ENCODE results near the gene NOP14.
"Not testable (repeated sequence)": the region's sequence is repeated elsewhere in the genome, so short reads cannot be mapped to it uniquely, and the experiment has no call there.

NOP14 gene

DNA sequence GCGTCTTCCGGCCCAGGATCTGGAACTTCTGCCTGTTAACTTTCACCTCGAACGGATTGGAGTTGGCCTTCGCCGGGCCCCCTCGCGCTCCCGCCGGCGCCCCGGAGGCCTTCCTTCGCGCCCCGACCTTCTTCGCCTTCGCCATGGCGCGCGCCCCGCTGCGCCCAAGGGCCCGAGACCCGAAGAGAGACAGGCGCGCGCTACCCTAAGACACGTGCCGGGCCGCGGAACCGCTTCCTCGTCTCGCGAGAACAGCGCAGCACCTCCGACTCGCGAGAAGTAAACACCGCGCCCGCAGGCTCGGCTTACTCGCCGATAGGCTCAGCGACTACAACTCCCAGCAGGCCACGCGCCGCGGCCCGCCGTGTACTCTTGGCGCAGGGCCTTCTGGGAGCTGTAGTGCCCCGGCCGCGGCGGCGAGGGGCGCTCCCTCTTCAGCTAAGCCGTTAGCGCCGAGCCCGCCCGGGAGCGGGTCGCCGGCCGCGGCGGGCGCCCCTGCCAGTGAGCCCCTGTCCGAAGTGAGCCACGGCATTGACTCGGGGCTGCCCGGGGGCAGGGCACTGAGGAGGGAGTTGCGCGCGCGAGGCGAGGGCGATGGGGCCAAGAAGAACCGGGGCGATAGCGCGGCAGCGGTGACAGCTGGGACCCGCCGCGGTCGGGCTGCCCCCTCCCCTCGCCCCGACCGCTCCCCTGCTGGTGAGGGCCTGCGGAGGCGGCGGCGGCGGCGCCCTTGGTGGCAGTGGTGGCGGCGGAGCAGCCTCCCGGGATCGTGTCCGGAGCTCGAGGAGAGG, at the start of gene NOP14, which contains the start of gene GRK4:
TSS of gene NOP14 (minus strand) at position 232 of the 791 bp plus-strand sequence. CDS start at position 145, 87 bp downstream.
TSS of gene GRK4 (plus strand) at position 397 of the 791 bp plus-strand sequence. CDS start 500 bp downstream, outside the sequence.
- FAIRE-seq = peak; percentile 61

DNA sequence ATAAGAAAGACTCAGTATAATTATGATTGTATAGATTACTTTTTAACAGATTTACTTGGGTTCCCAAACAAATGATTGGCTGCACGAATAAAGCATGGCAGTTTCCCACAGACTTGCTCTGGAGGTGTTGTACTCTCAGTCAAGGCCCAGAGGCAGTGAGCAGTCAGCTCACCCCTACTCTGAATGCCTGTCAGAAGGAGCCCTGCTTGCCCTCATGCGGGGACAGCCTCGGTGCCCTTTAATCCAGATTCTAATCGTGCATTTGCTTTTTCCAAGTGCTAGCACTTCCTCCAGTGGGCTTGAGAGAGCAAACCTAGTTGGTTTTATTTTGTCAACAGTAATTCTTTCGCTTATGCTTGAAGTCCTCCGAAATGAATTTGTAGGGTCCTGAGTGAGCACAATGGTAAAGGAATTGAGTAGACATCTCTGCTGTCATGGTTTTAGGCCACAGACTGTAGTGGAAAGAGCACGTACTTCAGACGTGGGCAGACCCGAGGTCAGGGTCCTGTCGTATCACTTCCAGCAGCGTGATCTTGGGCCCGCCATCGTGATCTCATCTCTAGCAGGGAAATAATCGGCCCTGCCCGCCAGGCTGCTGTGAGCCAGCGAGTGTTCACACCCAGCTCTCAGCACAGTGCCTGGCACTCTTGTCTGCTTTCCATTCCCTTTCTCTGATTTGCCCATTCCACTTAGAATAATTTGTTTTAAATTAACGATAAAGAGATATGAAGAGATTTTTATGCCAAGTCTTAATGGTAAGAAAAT, 48.4 kb upstream of the NOP14 start:
- no peak for FAIRE-seq

DNA sequence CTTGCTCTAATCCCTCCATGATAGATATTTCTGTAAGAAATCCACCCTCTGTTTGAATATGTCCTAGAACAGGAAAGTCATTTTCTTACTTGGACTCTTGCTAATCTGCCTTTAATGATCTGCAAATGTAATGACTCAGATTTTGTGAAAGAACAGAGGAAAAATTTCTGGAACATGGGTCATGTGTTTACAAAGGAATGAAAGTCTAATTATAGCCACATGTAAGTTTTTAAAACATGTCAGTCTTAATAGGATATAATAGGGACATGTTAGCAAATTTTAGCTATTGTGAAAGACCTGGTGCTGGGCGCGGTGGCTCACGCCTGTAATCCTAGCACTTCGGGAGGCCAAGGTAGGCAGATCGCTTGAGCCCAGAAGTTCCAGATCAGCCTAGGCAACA, 47.8 kb upstream of the NOP14 start:
- FAIRE-seq = peak; percentile 66

- FAIRE-seq = no peak
These were observed 47.4 kb upstream of the NOP14 start for GRCh38 chr4:3010577-3010976.

- FAIRE-seq = no peak
These were observed 46.2 kb upstream of the NOP14 start for GRCh38 chr4:3009422-3009821.

- no peak for FAIRE-seq
These were observed 44.5 kb upstream of the NOP14 start for GRCh38 chr4:3007724-3008123.

GRCh38 chr4:2996415-2996814, 33.2 kb upstream of the NOP14 start:
- FAIRE-seq = no peak

DNA sequence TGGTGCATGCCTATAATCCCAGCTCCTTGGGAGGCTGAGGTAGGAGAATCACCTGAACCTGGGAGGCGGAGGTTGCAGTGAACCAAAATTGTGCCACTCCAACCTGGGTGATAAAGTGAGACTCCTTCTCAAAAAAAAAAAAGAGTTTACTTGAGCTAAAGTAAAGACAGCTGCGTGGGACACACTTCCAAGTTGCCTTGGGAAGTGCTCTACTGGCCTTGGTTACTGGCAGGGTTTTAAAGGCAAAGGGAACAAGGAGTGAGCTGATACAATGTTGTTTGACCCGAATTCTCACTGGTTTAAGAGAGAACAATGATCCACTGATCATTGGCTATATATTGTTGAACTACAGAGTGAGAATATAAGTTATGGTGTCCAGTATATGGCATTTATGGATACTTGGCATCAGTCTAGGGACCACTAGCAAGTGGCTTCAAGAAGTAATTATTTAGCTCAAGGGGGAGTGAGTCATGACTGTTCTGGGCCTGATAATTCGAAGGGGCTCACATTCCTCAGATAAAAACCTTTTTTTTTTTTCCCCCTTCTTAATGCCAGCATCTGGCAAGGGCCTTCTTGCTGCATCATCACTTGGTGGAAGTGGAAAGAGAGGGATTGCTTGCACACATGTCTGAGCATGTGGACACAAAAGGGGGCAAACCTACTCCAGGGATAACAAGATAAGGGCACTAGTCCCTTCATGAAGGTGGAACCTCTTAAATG, 32.5 kb upstream of the NOP14 start:
- FAIRE-seq = no peak

DNA sequence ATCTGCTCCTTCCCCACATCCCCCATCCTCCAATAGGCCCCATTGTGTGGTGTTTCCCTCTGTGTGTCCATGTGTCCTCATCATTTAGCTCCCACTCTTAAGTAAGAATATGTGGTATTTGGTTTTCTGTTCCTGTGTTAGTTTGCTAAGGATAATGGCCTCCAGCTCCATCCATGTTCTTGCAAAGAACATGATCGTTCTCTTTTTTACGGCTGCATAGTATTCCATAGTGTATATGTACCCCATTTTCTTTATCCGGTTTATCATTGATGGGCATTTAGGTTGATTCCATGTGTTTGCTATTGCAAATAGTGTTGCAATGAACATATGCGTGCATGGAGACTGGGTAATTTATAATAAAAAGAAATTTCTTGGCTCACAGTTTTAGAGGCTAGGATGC, 31.7 kb upstream of the NOP14 start:
- no peak for FAIRE-seq

DNA sequence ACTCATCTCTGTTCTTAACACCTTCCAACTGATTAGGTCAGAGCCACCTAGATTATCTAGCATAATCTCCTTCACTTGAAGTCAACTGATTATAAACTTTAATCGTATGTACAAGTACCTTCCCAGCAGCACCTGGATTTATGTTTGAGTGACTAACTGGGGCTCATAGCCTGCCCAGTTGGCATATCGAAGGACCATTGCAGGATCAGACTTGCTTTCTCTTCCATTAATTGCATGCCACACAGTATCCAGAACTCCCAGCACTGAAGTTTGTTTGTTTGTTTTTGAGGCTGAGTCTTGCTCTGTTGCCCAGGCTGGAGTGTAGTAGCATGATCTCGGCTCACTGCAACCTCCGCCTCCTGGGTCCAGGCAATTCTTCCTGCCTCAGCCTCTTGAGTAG, 28.0 kb upstream of the NOP14 start:
- FAIRE-seq = no peak

- FAIRE-seq = not testable (repeated sequence)
These were observed 20.5 kb upstream of the NOP14 start for GRCh38 chr4:2983715-2984114.

DNA sequence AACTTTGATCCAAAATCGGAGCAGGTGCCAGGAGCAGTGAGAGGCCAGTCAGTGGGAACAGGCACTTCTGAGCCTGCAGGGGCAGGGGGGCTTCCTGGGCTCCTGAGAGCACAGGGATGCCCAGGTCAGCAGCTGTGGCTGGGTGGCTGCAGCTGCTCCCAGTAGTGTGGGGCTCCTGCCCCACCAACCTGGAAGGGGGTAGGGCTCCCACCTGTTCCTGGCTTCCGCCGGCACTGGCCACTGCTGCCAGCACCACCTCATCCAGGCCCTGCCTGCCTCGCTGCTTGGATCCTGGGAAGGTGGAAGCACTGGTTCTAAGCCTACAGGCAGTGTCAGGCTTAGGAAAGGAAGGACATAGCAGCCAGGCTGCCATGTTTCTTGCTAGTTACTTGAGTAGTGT, 18.8 kb upstream of the NOP14 start:
- FAIRE-seq = no peak

DNA sequence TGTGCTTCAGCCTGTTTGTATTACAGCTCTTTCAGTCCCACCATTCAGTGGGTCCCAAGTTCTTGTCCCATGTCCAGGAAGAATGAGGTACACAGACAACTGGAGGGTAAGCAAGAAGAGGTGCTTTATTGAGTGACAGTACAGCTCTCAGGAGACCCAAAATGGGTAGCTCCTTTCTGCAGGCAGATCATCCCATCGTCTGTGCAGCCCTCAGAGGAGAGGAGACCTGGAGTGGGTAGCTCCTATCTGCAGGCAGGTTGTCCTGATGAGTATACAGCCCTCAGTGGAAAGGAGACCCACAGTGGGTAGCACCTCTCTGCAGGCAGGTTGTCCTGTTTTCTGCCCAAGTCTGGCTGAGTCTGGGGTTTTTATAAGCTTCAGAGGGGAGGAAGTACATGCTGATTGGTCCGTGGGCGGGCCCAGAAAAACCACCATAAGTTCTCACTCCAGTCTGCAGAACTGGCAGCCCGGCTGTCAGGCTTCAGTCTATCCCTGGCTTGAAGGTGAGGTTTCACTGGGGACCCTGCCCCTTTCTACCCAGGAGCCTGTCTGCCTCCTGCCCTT, 18.1 kb upstream of the NOP14 start:
- no peak for FAIRE-seq

- no peak for FAIRE-seq
These were observed 14.2 kb upstream of the NOP14 start for GRCh38 chr4:2977211-2978088.

- no peak for FAIRE-seq
These were observed 8.1 kb upstream of the NOP14 start for GRCh38 chr4:2971275-2971674.

DNA sequence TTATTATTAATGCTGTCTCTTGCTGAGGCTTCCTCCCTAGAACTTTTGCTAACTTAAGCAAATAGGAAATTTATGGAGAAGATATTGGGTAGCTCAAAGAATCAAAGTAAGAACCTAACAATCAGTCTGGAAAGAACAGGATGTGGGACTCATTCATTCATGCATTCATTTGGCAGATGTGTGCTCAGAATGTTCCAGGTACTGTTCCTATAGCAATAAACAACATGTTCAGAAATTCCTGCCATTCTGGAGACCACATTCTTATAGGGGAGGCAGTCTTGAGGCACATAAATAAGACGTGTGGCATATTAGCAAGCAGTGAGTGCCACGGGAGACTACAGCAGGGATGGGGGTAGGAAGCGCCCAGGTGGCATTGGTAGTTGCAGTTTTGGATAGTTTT, 5.2 kb upstream of the NOP14 start:
- no peak for FAIRE-seq

GRCh38 chr4:2965262-2965661, 2.1 kb upstream of the NOP14 start:
- no peak for FAIRE-seq

DNA sequence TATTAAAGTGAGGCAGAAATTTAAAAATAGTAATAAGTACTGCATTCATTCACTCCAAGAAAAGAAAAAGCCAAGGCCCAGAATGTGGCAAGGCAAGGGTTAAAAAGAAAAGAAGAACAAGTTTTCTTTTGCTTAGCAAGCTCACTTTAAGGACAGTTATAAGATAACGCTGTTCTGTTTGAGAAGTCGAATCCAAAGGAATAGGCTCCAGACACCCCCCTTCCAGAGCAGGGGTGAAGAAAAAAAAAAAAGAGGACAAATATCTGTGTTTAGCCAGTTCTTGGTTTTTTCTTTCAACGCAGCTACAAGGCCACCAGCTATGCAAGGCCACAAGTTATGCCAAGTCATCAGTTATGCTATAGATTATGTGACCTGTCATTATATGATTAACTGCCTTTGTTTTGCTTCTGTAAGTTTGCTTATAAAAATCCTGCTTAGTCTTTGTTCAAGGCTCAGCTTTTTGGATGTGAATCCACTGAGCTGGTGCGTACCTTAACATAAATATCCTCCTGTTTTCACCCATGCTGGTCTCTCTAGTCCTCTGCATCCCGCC, 1.6 kb upstream of the NOP14 start:
- FAIRE-seq = no peak

GRCh38 chr4:2963966-2964471, 813 bp upstream of the NOP14 start:
- FAIRE-seq = no peak

GRCh38 chr4:2962614-2963174, 512 bp downstream of the NOP14 start:
- no peak for FAIRE-seq

GRCh38 chr4:2961811-2962441, 1.3 kb downstream of the NOP14 start:
- no peak for FAIRE-seq

Data from endometrium (tissue), 2 donors.